Choroid plexus epithelial cell (primary cell): ENCODE results near the gene MT1A.

ENCODE experiments used
- DNase-seq: peaks from one replicate; pipeline ENCODE4 v3.0.0-alpha.2; 2010; ENCODE audit warnings: low read depth
- H3K4me3 ChIP-seq: 2 replicates; pipeline ENCODE4 v1.5.1; 2011; ENCODE audit warnings: low read depth, mild to moderate bottlenecking, control low read depth, low read length, moderate library complexity
- TF ChIP-seq, protein P1 (sequence below): conservative IDR thresholded peaks from 2 replicates; pipeline ENCODE4 v1.5.1; 2011; ENCODE audit warnings: low read depth, mild to moderate bottlenecking, control low read depth, inconsistent platforms, low read length, moderate library complexity

The MT1A gene

GRCh38 chr16:56683424-56684172 is 45.1 kb downstream of the MT1A start:
- TF ChIP-seq, protein P1, sequence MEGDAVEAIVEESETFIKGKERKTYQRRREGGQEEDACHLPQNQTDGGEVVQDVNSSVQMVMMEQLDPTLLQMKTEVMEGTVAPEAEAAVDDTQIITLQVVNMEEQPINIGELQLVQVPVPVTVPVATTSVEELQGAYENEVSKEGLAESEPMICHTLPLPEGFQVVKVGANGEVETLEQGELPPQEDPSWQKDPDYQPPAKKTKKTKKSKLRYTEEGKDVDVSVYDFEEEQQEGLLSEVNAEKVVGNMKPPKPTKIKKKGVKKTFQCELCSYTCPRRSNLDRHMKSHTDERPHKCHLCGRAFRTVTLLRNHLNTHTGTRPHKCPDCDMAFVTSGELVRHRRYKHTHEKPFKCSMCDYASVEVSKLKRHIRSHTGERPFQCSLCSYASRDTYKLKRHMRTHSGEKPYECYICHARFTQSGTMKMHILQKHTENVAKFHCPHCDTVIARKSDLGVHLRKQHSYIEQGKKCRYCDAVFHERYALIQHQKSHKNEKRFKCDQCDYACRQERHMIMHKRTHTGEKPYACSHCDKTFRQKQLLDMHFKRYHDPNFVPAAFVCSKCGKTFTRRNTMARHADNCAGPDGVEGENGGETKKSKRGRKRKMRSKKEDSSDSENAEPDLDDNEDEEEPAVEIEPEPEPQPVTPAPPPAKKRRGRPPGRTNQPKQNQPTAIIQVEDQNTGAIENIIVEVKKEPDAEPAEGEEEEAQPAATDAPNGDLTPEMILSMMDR: no peak
- no peak for DNase-seq

DNA sequence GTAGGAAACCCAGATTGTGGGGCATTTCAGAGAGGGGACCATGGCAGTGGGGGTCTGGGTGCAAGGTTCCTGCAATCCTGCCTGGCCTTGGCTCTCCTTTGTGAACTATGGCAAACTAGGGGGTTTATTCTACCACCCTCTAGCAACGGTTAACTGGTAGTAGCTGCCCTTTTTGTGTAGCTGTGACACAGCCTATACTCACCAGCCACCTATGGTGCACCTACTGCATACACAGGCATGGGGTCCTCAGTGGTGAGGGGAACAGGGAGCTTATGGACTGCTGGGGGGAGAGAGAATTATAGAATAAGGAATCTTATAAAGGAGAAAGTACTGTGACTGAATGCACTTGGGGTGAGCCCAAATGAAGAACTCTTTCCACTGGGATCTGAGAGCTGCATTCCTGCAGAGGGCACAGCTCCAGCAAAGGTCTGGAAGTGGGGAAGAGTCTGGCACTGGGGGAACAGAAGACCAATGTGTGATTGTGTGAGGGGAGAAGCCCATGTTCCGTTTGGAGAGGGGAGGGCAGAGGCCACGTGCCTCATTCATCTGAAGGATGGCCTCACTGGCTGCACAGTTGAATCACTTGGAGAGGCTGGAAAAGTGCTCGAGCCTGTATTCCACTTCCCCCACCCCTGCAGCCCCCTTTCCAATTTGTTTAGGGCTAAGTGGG is 45.9 kb downstream of the MT1A start:
- H3K4me3 ChIP-seq: no peak overlapping the region
- TF ChIP-seq, protein P1: no peak
- no peak for DNase-seq

More at GRCh38 chr16:56683424-56684172, 45.1 kb downstream of the MT1A start:
- H3K4me3 ChIP-seq: no peak overlapping the region

- TF ChIP-seq, protein P1: no peak
- no peak overlapping the region for H3K4me3 ChIP-seq
- DNase-seq: no peak
These were observed 46.6 kb downstream of the MT1A start for GRCh38 chr16:56684926-56685590.

DNA sequence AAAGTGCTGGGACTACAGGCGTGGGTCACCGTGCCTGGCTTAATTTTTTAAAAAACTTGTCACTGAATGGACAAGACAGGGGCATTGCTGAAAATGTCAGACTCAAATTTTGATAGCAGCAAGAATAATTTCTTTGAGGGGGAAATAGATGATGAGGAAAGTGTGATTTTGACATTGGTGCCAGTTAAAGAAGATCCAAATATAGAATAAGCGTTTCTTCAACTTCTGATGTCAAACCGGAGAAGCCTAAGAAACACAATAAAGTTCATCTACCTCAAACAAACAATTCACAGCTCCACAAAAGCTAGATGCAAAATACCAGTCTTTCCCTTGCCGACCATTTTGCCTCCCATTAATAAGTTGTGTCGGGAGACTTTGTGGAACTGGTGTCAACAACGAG is 48.3 kb downstream of the MT1A start:
- TF ChIP-seq, protein P1: no peak
- DNase-seq: no peak
- no peak overlapping the region for H3K4me3 ChIP-seq

DNA sequence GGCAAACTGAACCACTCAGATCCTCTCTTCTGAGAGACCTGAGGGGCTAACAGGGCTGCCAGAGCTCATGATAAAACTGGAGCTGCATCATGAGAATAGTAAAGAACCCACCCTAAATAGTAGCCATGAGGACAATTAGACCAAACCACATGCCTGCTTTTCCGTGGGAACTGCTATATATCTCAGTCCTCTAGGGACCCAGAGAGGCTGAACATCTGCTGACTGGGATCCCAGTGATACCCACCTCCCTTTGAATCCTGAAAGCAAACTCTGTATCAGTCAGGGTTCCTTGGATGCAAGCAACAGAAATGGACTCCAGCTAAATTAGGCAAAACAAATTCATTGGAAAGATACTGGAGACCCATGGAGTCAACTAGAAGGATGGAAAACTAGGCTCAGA is 50.3 kb downstream of the MT1A start:
- no peak for DNase-seq
- H3K4me3 ChIP-seq: no peak overlapping the region
- TF ChIP-seq, protein P1: no peak

DNA sequence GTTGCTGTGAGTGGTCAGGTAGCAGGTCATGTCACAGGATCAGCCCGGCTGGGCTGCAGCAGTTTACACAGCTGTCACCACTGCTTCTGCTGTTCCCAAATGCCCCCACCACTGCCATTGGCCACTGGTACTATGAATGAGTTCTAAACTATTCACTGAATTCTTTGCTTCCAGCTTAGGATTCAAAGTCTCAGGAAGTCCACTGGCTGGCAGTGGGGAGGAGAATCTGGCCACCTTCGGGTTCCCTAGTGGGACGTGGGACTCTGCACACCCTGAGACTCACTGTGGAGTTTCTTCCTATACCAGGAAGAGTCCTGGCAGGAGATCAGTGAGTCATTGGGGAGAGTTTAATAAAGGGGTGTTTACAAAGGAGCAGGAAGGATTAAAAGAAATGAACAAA is 50.7 kb downstream of the MT1A start:
- H3K4me3 ChIP-seq: no peak overlapping the region
- TF ChIP-seq, protein P1: no peak
- no peak for DNase-seq
